ENCODE results near the gene TRAM2.

Gene TRAM2

GRCh38 chr6:52571099-52571755, 5.6 kb downstream of the TRAM2 start:
- H3K4me1 ChIP-seq (ENCODE audit: control insufficient read depth, low read length): peaks cover 8% of the 10 kb centered on the region
- no peak overlapping the region for H3K4me2 ChIP-seq (ENCODE audit: low read length)
- no peaks in the 10 kb centered on the region for H3K36me3 ChIP-seq (ENCODE audit: control insufficient read depth, low read length)
- H3K9me3 ChIP-seq (ENCODE audit: control insufficient read depth, insufficient read depth, low read length): no peaks in the 10 kb centered on the region
- H3K9me2 ChIP-seq (replicated peaks; ENCODE audit: control insufficient read depth, low read length): no peaks in the 10 kb centered on the region
- peaks cover 3% of the 10 kb centered on the region; the same call in 1 of the 2 replicates for H3K27me3 ChIP-seq (ENCODE audit: control insufficient read depth, low read length)
- no peak overlapping the region for H3K27ac ChIP-seq (ENCODE audit: low read depth, low read length)
- H4K20me1 ChIP-seq (ENCODE audit: control insufficient read depth, insufficient read depth, low read depth, low read length): no peaks in the 10 kb centered on the region; the same call in 1 of the 2 replicates
- no peaks in the 10 kb centered on the region for H3F3A ChIP-seq (ENCODE audit: control insufficient read depth, insufficient read depth)
- TF ChIP-seq EZH2phosphoT487 (IDR thresholded peaks at IDR 0.05; ENCODE audit: borderline replicate concordance, low read length) (no peak), CTCF (IDR thresholded peaks at IDR 0.05; ENCODE audit: low read depth, low read length, poor library complexity, severe bottlenecking) (no peak)
- H3K4me3 ChIP-seq (ENCODE audit: low read length): no peak overlapping the region
- H3K79me2 ChIP-seq (ENCODE audit: control insufficient read depth, low read length): peaks cover 4% of the 10 kb centered on the region; the same call in 1 of the 2 replicates

- Histone ChIP-seq H3K9me2 (replicated peaks; ENCODE audit: control insufficient read depth, low read length) (no peaks in the 10 kb centered on the region), H3K79me2 (ENCODE audit: control insufficient read depth, low read length) (no peaks in the 10 kb centered on the region), H3K36me3 (ENCODE audit: control insufficient read depth, low read length) (no peaks in the 10 kb centered on the region), H3K4me2 (ENCODE audit: low read length) (no peak overlapping the region), H3K27ac (ENCODE audit: low read depth, low read length) (no peak overlapping the region), H3K9me3 (ENCODE audit: control insufficient read depth, insufficient read depth, low read length) (no peaks in the 10 kb centered on the region), H3K27me3 (ENCODE audit: control insufficient read depth, low read length) (no peaks in the 10 kb centered on the region), H4K20me1 (ENCODE audit: control insufficient read depth, insufficient read depth, low read depth, low read length) (no peaks in the 10 kb centered on the region; the same call in 1 of the 2 replicates), H3K4me1 (ENCODE audit: control insufficient read depth, low read length) (peaks cover 5% of the 10 kb centered on the region; the same call in 1 of the 2 replicates), H3F3A (ENCODE audit: control insufficient read depth, insufficient read depth) (no peaks in the 10 kb centered on the region), H3K4me3 (ENCODE audit: low read length) (no peak overlapping the region)
- TF ChIP-seq CTCF (IDR thresholded peaks at IDR 0.05; ENCODE audit: low read depth, low read length, poor library complexity, severe bottlenecking): no peak
- TF ChIP-seq EZH2phosphoT487 (IDR thresholded peaks at IDR 0.05; ENCODE audit: borderline replicate concordance, low read length): no peak
Measured at GRCh38 chr6:52570291-52570700, 6.6 kb downstream of the TRAM2 start.

- Histone ChIP-seq H3K4me2 (ENCODE audit: low read length) (no peak overlapping the region), H3K9me3 (ENCODE audit: control insufficient read depth, insufficient read depth, low read length) (no peaks in the 10 kb centered on the region), H3K27me3 (ENCODE audit: control insufficient read depth, low read length) (no peaks in the 10 kb centered on the region), H3K36me3 (ENCODE audit: control insufficient read depth, low read length) (no peaks in the 10 kb centered on the region), H3K79me2 (ENCODE audit: control insufficient read depth, low read length) (no peaks in the 10 kb centered on the region), H3K9me2 (replicated peaks; ENCODE audit: control insufficient read depth, low read length) (no peaks in the 10 kb centered on the region), H3K4me1 (ENCODE audit: control insufficient read depth, low read length) (peaks cover 5% of the 10 kb centered on the region; the same call in 1 of the 2 replicates), H3F3A (ENCODE audit: control insufficient read depth, insufficient read depth) (no peaks in the 10 kb centered on the region), H4K20me1 (ENCODE audit: control insufficient read depth, insufficient read depth, low read depth, low read length) (no peaks in the 10 kb centered on the region), H3K4me3 (ENCODE audit: low read length) (no peak overlapping the region), H3K27ac (ENCODE audit: low read depth, low read length) (no peak overlapping the region)
- TF ChIP-seq EZH2phosphoT487 (IDR thresholded peaks at IDR 0.05; ENCODE audit: borderline replicate concordance, low read length): no peak
- TF ChIP-seq CTCF (IDR thresholded peaks at IDR 0.05; ENCODE audit: low read depth, low read length, poor library complexity, severe bottlenecking): no peak
Measured at GRCh38 chr6:52568320-52568719, 8.5 kb downstream of the TRAM2 start.
